Calu3 (cell line): Measurements from ENCODE around the gene SWI5. TPM values are rescaled to one million over a fixed set of nuclear protein-coding genes. Genes with fewer than 3 reads are reported as not detected.
"Not testable (repeated sequence)": the region's sequence is repeated elsewhere in the genome, so short reads cannot be mapped to it uniquely, and the experiment has no call there.

ENCODE experiments used
- Bru-seq: library from RNA; stranded (reverse); fragments of 400-500 nt; gene quantifications from one replicate; lab custom pipeline; 2021; lab: Mats Ljungman, UMichigan
- BruChase-seq, 2 experiments: library from RNA; stranded (reverse); fragments of 400-500 nt; gene quantifications; one replicate each; lab custom pipeline; 2021; lab: Mats Ljungman, UMichigan
- BruUV-seq: library from RNA; stranded (reverse); fragments of 400-500 nt; replicated peaks from 2 replicates; lab custom pipeline; 2021; lab: Mats Ljungman, UMichigan
- CTCF ChIA-PET: fragments of 300-600 bp; sonication (Branson Sonifier 250); formaldehyde crosslinking; loops from one replicate; lab custom pipeline; 2022; ENCODE audit warnings: antibody characterized with exemption; lab: Charles Lee
- DNase-seq: peaks from one replicate; pipeline ENCODE4 v3.0.0; 2022
- H3K27ac Mint-ChIP-seq: one replicate; pipeline ENCODE4 v1.8.0; 2022; ENCODE audit warnings: mixed read lengths; ENCODE audit not compliant: unreplicated experiment
- H3K27me3 Mint-ChIP-seq: one replicate; pipeline ENCODE4 v1.8.0; 2022; ENCODE audit warnings: mixed read lengths; ENCODE audit not compliant: unreplicated experiment
- H3K36me3 Mint-ChIP-seq: one replicate; pipeline ENCODE4 v1.8.0; 2022; ENCODE audit warnings: mild to moderate bottlenecking, moderate library complexity, mixed read lengths; ENCODE audit not compliant: insufficient read depth, unreplicated experiment
- H3K4me1 Mint-ChIP-seq: one replicate; pipeline ENCODE4 v1.8.0; 2022; ENCODE audit warnings: mild to moderate bottlenecking, low read depth, mixed read lengths; ENCODE audit not compliant: unreplicated experiment
- H3K4me3 Mint-ChIP-seq: one replicate; pipeline ENCODE4 v1.8.0; 2022; ENCODE audit warnings: mild to moderate bottlenecking, low read depth, moderate library complexity, mixed read lengths; ENCODE audit not compliant: unreplicated experiment
- H3K9me3 Mint-ChIP-seq: one replicate; pipeline ENCODE4 v1.8.0; 2022; ENCODE audit warnings: low read depth, mixed read lengths; ENCODE audit not compliant: unreplicated experiment
- intact Hi-C: fragments of 100-400 bp; cut with micrococcal nuclease; formaldehyde crosslinking; loops from one replicate; pipeline ENCODE4 v1.10.0; 2022; ENCODE audit not compliant: unreplicated experiment
- long read RNA-seq: library from polyadenylated mRNA; stranded (forward); transcript quantifications from one replicate; pipeline ENCODE4 v2.0.0, GENCODE V29; 2022
- total RNA-seq: library from RNA; stranded (reverse); gene quantifications from 2 replicates; pipeline ENCODE4 v1.2.3, GENCODE V29; 2022
- TF ChIP-seq, protein P1 (sequence below): fragments of 200-600 bp; IDR thresholded peaks from one replicate; pipeline ENCODE4 v1.8.0; 2022; ENCODE audit warnings: antibody characterized with exemption; ENCODE audit not compliant: unreplicated experiment

Gene SWI5
- total RNA-seq (9.6 and 9.7 TPM in 2 replicates), Bru-seq, nascent RNA (percentile 41 among the genes with signal in this experiment), BruChase-seq, experiment 1, labeled RNA remaining after a 6-hour chase (percentile 50 among the genes with signal in this experiment), BruChase-seq, experiment 2, labeled RNA remaining after a 2-hour chase (percentile 45 among the genes with signal in this experiment)
- long read RNA-seq, transcript SWI5-203 (5 exons, 763 nt): major isoform, 8 of 11 reads
- long read RNA-seq, partial matches to known transcripts: 0 of 11 reads
- long read RNA-seq, other reads (novel, unspliced or antisense): 0 of 11 reads

- no TSS peak for BruUV-seq
- intact Hi-C loops: no loop called here
- Mint-ChIP-seq H3K9me3 (no peaks in the 10 kb centered on the region), H3K4me1 (peaks cover 19% of the 10 kb centered on the region), H3K27me3 (no peaks in the 10 kb centered on the region), H3K36me3 (peaks cover 50% of the 10 kb centered on the region), H3K27ac (peak within 1 kb of the TSS; percentile 86), H3K4me3 (peak within 1 kb of the TSS; percentile 77)
- TF ChIP-seq, protein P1, sequence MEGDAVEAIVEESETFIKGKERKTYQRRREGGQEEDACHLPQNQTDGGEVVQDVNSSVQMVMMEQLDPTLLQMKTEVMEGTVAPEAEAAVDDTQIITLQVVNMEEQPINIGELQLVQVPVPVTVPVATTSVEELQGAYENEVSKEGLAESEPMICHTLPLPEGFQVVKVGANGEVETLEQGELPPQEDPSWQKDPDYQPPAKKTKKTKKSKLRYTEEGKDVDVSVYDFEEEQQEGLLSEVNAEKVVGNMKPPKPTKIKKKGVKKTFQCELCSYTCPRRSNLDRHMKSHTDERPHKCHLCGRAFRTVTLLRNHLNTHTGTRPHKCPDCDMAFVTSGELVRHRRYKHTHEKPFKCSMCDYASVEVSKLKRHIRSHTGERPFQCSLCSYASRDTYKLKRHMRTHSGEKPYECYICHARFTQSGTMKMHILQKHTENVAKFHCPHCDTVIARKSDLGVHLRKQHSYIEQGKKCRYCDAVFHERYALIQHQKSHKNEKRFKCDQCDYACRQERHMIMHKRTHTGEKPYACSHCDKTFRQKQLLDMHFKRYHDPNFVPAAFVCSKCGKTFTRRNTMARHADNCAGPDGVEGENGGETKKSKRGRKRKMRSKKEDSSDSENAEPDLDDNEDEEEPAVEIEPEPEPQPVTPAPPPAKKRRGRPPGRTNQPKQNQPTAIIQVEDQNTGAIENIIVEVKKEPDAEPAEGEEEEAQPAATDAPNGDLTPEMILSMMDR: no peak
- CTCF ChIA-PET: interaction anchor here (0.6 to 0.8 kb wide), 3 partner anchors 12 to 88 kb away, joined by 3 read pairs; no protein-coding TSS in a partner anchor
- peak; percentile 98 for DNase-seq
These were observed at the start of gene SWI5 for GRCh38 chr9:128276008-128276573. Gene SWI5 (plus strand): TSS chr9:128276276.

- Mint-ChIP-seq H3K36me3 (peaks cover 4% of the 10 kb centered on the region), H3K27me3 (no peaks in the 10 kb centered on the region), H3K9me3 (no peaks in the 10 kb centered on the region), H3K27ac (no peak overlapping the region), H3K4me3 (no peak overlapping the region), H3K4me1 (no peaks in the 10 kb centered on the region)
- CTCF ChIA-PET: no interaction called here
- intact Hi-C loops: no loop called here
- BruUV-seq: no TSS peak
- TF ChIP-seq, protein P1: no peak
- no peak for DNase-seq
These were observed 49.7 kb upstream of the SWI5 start for GRCh38 chr9:128226412-128226801.

GRCh38 chr9:128230897-128231296 is 45.2 kb upstream of the SWI5 start:
- intact Hi-C loops, CTCF ChIA-PET, H3K4me3 Mint-ChIP-seq, H3K27ac Mint-ChIP-seq, H3K4me1 Mint-ChIP-seq, H3K36me3 Mint-ChIP-seq, DNase-seq, H3K9me3 Mint-ChIP-seq, BruUV-seq, H3K27me3 Mint-ChIP-seq: not testable (repeated sequence)

DNA sequence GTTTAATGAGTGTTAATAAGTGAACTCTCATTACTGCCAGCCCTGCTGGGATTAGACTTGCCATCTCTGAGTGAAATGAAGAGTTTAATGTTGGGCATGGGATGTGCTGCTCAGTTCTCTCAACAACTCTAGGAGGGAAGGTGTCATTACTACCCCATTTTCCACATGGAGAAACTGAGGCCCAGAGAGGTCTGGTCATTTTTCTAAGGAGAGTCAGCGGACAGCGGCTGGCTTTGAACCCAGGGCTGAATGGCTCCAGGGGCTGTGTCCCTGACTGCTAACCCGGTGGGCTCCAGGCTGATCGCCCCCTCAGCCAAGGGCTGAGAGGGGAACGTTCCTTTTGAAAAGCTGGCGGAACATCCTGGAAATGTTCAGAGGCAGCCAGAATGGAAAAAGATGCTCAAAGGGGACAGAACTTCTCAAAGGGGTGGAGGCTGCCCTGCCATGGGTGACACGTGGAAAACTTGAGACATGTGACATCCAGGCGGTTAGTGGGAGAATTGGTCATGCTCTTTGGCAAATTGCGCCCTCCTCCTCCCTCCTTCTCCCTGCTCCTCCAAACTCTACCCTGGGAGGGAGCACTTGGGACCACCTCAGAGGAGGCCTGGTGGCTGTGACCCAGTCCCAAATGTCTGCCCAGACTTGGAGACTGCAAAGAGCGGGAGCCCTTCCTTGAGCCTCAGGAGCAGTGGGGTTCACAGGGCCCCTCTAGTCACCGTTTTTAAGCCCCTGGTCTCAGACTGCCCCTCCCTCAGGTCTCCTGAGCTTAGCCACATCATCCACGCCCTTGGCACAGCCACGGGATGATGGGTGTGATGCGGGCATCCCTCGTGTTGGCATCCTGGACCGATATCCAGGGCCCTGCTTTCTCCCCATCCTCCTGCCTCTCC is 44.2 kb upstream of the SWI5 start:
- BruUV-seq: no TSS peak
- intact Hi-C loops: no loop called here
- TF ChIP-seq, protein P1: no peak
- Mint-ChIP-seq H3K36me3 (peaks cover 7% of the 10 kb centered on the region), H3K4me3 (no peak overlapping the region), H3K27ac (no peak overlapping the region), H3K4me1 (no peaks in the 10 kb centered on the region), H3K27me3 (no peaks in the 10 kb centered on the region), H3K9me3 (no peaks in the 10 kb centered on the region)
- no peak for DNase-seq
- CTCF ChIA-PET: no interaction called here
